Neuronal stem cell (in vitro differentiated cells): ENCODE measurements around the gene FAM241B.
A peak's percentile ranks its signal among the peaks of the same experiment; 100 is the strongest.

ENCODE experiments used
- DNase-seq: peaks from one replicate; pipeline ENCODE4 v3.0.0-alpha.2; 2013; ENCODE audit warnings: low spot score
- H2AFZ ChIP-seq: one replicate; pipeline ENCODE4 v1.6.1; 2013; ENCODE audit warnings: mild to moderate bottlenecking, low read length, inconsistent platforms
- H2AK5ac ChIP-seq: 2 replicates; pipeline ENCODE4 v1.6.1; 2013; ENCODE audit warnings: low read depth, mild to moderate bottlenecking, inconsistent platforms, low read length, moderate library complexity, mixed read lengths
- H2BK120ac ChIP-seq: 2 replicates; pipeline ENCODE4 v1.6.1; 2013; ENCODE audit warnings: low read depth, mild to moderate bottlenecking, inconsistent platforms, low read length, moderate library complexity, mixed read lengths
- H2BK12ac ChIP-seq: one replicate; pipeline ENCODE4 v1.6.1; 2013; ENCODE audit warnings: low read length, inconsistent platforms
- H2BK15ac ChIP-seq: 2 replicates; pipeline ENCODE4 v1.6.1; 2013; ENCODE audit warnings: mild to moderate bottlenecking, low read length, inconsistent platforms, mixed read lengths
- H2BK5ac ChIP-seq: one replicate; pipeline ENCODE4 v1.6.1; 2013; ENCODE audit warnings: inconsistent platforms, mild to moderate bottlenecking, low read length, moderate library complexity
- H3K14ac ChIP-seq: one replicate; pipeline ENCODE4 v1.6.1; 2013; ENCODE audit warnings: low read length, inconsistent platforms
- H3K18ac ChIP-seq: 2 replicates; pipeline ENCODE4 v1.6.1; 2013; ENCODE audit warnings: low read length, inconsistent platforms
- H3K23ac ChIP-seq: 2 replicates; pipeline ENCODE4 v1.6.1; 2013; ENCODE audit warnings: low read depth, mild to moderate bottlenecking, mixed read lengths, low read length, inconsistent platforms; ENCODE audit not compliant: poor library complexity
- H3K27ac ChIP-seq: replicated peaks from 3 replicates; pipeline ENCODE4 v1.5.1; 2013; ENCODE audit warnings: low read length, inconsistent platforms
- H3K27me3 ChIP-seq, 3 experiments: 2 replicates each; pipeline ENCODE4 v1.6.1; 2013; ENCODE audit warnings: low read length in 3 of 3, mild to moderate bottlenecking in 2 of 3, inconsistent platforms in 1 of 3, low read depth in 1 of 3, mixed read lengths in 1 of 3, moderate library complexity in 1 of 3; ENCODE audit not compliant: control insufficient read depth in 3 of 3, insufficient read depth in 3 of 3
- H3K36me3 ChIP-seq, 2 donors: replicated peaks in 1 of 2; 2 replicates each; pipeline ENCODE4 v1.6.1; 2013; ENCODE audit warnings: low read length in 2 of 2; ENCODE audit not compliant: control insufficient read depth in 2 of 2, insufficient read depth in 2 of 2
- H3K4ac ChIP-seq: 2 replicates; pipeline ENCODE4 v1.6.1; 2013; ENCODE audit warnings: inconsistent platforms, mild to moderate bottlenecking, low read length, moderate library complexity
- H3K4me1 ChIP-seq, 2 donors: 1 replicate in 1 of 2; 2 replicates in 1 of 2; pipeline ENCODE4 v1.6.1; 2013; ENCODE audit warnings: low read length in 2 of 2, low read depth in 1 of 2; ENCODE audit not compliant: control insufficient read depth in 2 of 2, insufficient read depth in 1 of 2
- H3K4me2 ChIP-seq: one replicate; pipeline ENCODE4 v1.6.1; 2013; ENCODE audit warnings: mild to moderate bottlenecking, low read length, inconsistent platforms; ENCODE audit not compliant: insufficient read depth, poor library complexity, severe bottlenecking
- H3K4me3 ChIP-seq, 2 donors: 2 replicates each; pipeline ENCODE4 v1.5.1; 2013; ENCODE audit warnings: low read length in 2 of 2, mild to moderate bottlenecking in 2 of 2, inconsistent platforms in 1 of 2, moderate library complexity in 1 of 2
- H3K79me1 ChIP-seq: one replicate; pipeline ENCODE4 v1.6.1; 2013; ENCODE audit warnings: low read depth, mild to moderate bottlenecking, inconsistent platforms, low read length, moderate library complexity
- H3K9ac ChIP-seq: one replicate; pipeline ENCODE4 v1.6.1; 2013; ENCODE audit warnings: mild to moderate bottlenecking, low read depth, low read length, inconsistent platforms; ENCODE audit not compliant: poor library complexity
- H3K9me3 ChIP-seq, 2 donors: replicated peaks in 1 of 2; 2 replicates each; pipeline versions ENCODE3 to v1.6.1; 2013; ENCODE audit warnings: low read length in 2 of 2, mild to moderate bottlenecking in 2 of 2, inconsistent platforms in 1 of 2, low read depth in 1 of 2, mixed read lengths in 1 of 2, moderate library complexity in 1 of 2; ENCODE audit not compliant: control insufficient read depth in 2 of 2, insufficient read depth in 1 of 2
- H4K8ac ChIP-seq: one replicate; pipeline ENCODE4 v1.6.1; 2013; ENCODE audit warnings: low read depth, mild to moderate bottlenecking, inconsistent platforms, low read length, moderate library complexity
- H4K91ac ChIP-seq: one replicate; pipeline ENCODE4 v1.6.1; 2013; ENCODE audit warnings: low read length, low read depth, mild to moderate bottlenecking, inconsistent platforms; ENCODE audit not compliant: poor library complexity
- WGBS, 2 donors: extraction: QIAGEN DNeasy Blood & Tissue Kit; methylation state at CpG; one replicate each; pipeline ENCODE4 v1.1.7; 2013; ENCODE audit warnings: missing lambda C conversion rate in 2 of 2, mixed read lengths in 1 of 2; ENCODE audit not compliant: insufficient read length in 2 of 2, insufficient replicate concordance in 1 of 2; ENCODE audit errors: extremely low coverage in 2 of 2; 5-methylcytosine and 5-hydroxymethylcytosine counted together

FAM241B gene

DNA sequence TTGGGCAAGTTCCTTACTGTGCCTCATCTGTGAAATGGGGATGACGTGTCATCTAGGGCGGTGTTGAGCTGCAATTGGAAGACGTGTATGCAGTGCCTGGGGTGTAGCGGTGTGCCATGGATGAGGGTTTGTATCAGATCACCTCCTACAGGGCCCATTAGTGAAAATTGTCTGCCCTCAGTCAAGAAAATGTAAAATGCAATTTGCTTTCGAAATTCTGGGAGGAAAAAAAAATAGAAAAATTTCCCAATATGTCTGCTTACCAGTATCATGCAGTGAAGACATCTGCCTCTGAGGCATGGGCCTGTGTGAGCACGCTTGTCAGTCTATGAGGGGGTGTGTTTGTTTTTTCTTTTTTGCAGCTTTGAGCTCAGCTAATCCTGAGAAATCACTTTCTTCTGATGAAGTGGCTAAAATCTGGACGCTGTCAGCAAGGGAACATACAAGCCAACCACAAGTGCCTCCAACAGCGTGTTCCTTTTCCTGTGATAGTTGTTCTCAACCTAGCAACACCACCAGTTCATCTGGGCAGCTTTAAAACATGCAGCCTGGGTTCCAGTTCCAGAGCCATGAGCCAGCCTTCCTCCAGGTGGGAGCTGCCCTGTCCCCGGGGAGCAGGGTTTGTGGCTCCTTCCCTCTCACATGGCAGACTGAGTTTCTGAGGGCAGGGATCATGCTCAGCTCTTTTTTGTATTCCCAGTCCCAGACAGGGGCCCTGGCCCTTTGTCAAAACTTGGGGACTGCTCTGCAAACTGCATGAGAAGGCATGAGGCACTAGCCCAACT, 10.3 kb downstream of the FAM241B start:
- no peak overlapping the region for H2BK5ac ChIP-seq
- no peak overlapping the region for H3K27ac ChIP-seq
- H3K36me3 ChIP-seq: peaks cover 0 to 2% of the 10 kb centered on the region in 2 donors
- no peak overlapping the region for H2BK120ac ChIP-seq
- WGBS, 2 donors: no CpG with 5 or more reads among the region's 9 CpGs
- H3K9ac ChIP-seq: no peak overlapping the region
- no peak overlapping the region for H4K8ac ChIP-seq
- no peak overlapping the region for H2AFZ ChIP-seq
- no peaks in the 10 kb centered on the region for H3K9me3 ChIP-seq
- peaks cover 0 to 8% of the 10 kb centered on the region in 2 donors for H3K4me1 ChIP-seq
- no peak overlapping the region for H2BK15ac ChIP-seq
- no peak overlapping the region for H4K91ac ChIP-seq
- peak overlapping the region; percentile 31 for H2AK5ac ChIP-seq
- no peak overlapping the region for H3K18ac ChIP-seq
- no peak for DNase-seq
- no peaks in the 10 kb centered on the region for H3K27me3 ChIP-seq
- H3K4me3 ChIP-seq: no peak overlapping the region
- no peaks in the 10 kb centered on the region for H3K79me1 ChIP-seq
- H3K4me2 ChIP-seq: no peak overlapping the region
- H3K4ac ChIP-seq: no peak overlapping the region
- H2BK12ac ChIP-seq: no peak overlapping the region
- no peak overlapping the region for H3K23ac ChIP-seq
- no peak overlapping the region for H3K14ac ChIP-seq

DNA sequence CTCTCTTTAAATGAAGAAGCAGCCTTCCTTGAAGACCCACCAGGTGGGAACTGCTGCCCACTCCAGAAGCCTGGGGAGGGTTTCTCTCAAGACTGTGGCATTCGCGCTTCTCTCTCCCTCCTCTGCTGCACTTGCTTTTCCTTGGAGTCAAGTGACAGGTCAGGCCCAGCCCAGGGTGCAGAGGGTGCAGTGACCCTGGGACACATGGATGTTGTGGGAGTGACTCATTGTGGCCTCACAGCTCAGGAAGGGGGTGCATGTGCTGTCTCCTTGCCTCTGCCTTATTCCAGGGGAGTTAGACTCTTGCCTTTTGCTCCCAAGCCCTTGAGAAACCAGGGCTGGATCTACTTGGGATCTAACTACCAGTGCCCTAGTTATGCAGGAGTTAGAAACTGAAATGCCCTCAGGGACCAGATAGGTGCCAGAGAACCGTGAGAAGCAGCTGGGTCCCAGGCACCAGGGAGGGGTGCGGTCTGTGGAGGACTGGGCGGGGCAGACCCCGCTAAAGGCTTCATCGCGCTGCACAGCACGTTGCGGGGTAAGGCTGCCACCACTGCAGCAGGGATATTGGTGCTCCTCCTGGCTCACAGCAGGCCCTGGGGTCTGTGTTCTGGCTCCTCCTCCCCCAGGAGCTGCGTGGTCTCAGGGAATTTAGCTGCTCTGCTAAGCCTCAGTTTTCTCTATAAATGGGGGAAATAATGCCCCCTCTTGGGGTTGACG, 11.4 kb downstream of the FAM241B start:
- H3K27me3 ChIP-seq: no peaks in the 10 kb centered on the region

DNA sequence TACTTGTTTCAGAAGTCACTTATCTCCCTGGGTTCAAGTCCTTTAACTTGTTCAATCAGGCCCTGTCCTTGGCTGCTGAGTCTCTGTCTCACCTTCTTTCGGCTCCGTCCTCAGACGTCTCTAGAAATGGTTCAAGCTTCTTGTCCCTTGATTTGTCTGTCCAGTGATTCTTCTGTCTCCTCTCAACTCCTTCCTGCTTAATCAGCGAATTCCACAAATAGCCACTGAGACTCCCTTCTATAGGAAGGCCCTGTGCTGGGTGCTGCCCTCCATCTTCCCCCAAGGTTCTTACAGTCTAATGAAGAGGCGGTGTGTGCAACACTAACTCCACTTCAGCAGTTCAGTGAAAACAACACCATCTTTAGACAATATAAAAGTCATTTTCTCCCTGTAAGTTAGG, 12.7 kb downstream of the FAM241B start:
- Histone ChIP-seq H2BK5ac (no peak overlapping the region), H3K27me3 (no peaks in the 10 kb centered on the region), H3K14ac (no peak overlapping the region), H2BK15ac (no peak overlapping the region), H3K9ac (no peak overlapping the region), H3K4me1 (peaks cover 9 to 26% of the 10 kb centered on the region in 2 donors), H4K8ac (no peak overlapping the region), H3K4me2 (no peak overlapping the region), H4K91ac (no peak overlapping the region), H3K4me3 (no peak overlapping the region), H2AK5ac (no peak overlapping the region), H3K9me3 (no peaks in the 10 kb centered on the region), H3K18ac (no peak overlapping the region), H3K27ac (no peak overlapping the region), H3K23ac (no peak overlapping the region), H3K36me3 (no peaks in the 10 kb centered on the region), H3K4ac (no peak overlapping the region), H3K79me1 (no peaks in the 10 kb centered on the region), H2AFZ (no peak overlapping the region), H2BK120ac (no peak overlapping the region), H2BK12ac (no peak overlapping the region)
- DNase-seq: no peak
- no CpG with 5 or more reads among the region's 5 CpGs for WGBS, 2 donors

More for the DNA sequence above, 11.4 kb downstream of the FAM241B start:
- Histone ChIP-seq H3K23ac (no peak overlapping the region), H3K4me3 (no peak overlapping the region), H3K4me1 (peaks cover 6 to 16% of the 10 kb centered on the region in 2 donors), H2AK5ac (no peak overlapping the region), H3K79me1 (no peaks in the 10 kb centered on the region), H4K91ac (no peak overlapping the region), H2BK120ac (no peak overlapping the region), H2BK15ac (no peak overlapping the region), H3K14ac (no peak overlapping the region), H3K27ac (no peak overlapping the region), H3K4ac (no peak overlapping the region), H3K9ac (no peak overlapping the region), H2BK12ac (no peak overlapping the region), H3K9me3 (no peaks in the 10 kb centered on the region), H2BK5ac (no peak overlapping the region), H3K18ac (no peak overlapping the region), H3K4me2 (no peak overlapping the region), H4K8ac (no peak overlapping the region), H2AFZ (no peak overlapping the region), H3K36me3 (peaks cover 0 to 2% of the 10 kb centered on the region in 2 donors)
- WGBS, 2 donors: no CpG with 5 or more reads among the region's 12 CpGs
- DNase-seq: no peak
